GM18909 (cell line): ENCODE results near the gene PDE8A.

Experiments used
- ATAC-seq: cut with Tn5 transposase; IDR thresholded peaks from one replicate; pipeline ENCODE4 v1.9.1; 2021; ENCODE audit warnings: mild to moderate bottlenecking; ENCODE audit not compliant: unreplicated experiment, poor library complexity

PDE8A gene

GRCh38 chr15:85029221-85029620 lies 47.6 kb downstream of the PDE8A start:
- no peak for ATAC-seq

DNA sequence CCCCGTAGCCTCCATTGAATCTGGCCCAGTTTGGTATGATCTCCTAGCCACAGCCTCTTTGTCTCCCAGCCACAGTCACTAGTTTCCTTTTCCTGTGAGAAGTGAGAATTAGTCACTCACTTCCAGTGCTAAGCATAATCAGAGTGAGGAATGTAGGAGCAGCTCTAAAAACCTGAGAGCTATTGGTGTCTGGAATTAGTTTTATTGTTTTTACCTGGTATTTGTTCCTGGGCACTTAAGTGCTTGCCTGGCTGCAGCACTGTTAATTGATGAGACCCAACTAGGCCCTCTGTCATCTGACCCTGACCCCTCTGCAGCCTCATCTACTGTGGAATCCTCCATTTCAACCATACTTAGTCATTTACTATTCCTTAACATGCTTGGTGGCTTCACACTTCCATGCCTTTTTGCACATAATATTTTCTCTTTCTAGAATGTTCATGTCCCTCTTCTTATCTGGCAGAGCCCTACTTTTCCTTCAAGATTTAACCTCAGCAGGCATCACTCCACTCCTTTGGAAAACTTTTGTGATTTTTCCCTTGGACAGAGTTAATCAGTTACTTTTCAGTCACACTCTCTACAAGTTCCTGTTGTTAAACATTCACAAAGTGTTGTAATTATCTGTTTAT lies 48.8 kb downstream of the PDE8A start:
- ATAC-seq: no peak

- ATAC-seq: no peak
These were observed 49.7 kb downstream of the PDE8A start for GRCh38 chr15:85031086-85031943.

DNA sequence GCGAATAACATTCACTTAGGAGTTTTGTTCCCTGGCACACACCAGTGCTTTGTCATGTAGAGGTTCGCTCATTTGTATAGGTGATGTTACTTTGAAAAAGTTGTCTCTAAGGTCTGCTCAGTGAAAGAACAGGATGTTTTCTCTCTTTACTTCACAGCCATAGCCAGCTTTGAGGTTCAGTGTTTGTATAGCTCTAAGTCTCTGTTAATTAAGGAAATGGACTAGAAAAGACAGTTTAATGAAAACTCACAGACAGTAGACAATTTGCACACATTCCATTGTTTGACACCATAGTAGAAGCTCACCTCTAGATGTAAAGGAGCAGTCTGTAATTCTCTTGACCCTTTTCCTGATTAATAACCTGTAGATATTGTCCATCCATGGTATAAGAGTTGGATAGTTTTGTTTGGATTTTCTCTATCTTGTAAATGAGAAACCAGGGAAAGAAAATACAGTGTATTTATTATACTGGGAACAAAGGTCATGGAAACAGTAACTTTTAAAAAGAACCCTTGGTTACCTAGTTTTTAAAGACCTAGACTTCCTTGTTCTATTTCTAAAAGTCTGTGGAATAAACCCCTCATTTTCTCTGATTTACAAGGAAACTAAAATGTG lies 50.4 kb downstream of the PDE8A start:
- no peak for ATAC-seq

DNA sequence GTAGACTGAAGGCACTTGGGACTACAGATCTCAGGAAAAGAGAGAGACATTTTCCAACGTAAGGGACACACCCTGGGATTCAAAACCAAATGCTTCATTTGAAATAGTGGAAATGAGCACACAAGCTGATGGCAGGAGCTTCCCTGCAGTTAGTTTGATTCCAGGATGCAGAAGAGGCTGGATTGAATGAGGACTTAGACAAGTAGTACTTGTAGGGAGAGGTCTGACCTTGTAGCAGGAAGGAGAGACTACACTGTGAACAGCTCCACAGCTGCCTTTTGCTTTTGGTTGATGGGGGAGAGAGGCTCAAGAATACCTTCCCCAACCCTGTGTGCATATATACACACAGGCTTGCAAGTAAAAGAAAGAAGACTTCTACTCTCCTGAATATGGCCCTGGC lies 51.5 kb downstream of the PDE8A start:
- ATAC-seq: no peak

DNA sequence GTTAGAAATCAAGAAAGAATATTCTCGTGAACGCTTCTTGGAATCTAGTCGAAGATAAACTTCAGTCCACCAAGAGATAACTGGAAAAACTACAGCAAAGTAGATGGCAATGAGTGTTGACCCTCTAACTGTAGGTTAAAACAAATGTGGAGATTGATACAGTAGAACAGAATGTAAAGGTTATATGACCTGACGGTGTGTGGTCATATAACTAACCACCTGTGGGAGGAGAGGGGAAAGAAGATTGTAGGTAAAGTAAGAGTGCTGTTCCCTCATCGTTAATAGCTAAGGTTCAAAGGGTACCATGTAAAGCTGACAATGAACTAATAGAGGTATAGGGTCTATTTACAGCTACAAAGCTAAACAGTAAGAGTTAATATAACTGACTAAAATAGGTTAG lies 52.6 kb downstream of the PDE8A start:
- ATAC-seq: no peak

- ATAC-seq: no peak
These were observed 54.3 kb downstream of the PDE8A start for GRCh38 chr15:85035980-85036379.

DNA sequence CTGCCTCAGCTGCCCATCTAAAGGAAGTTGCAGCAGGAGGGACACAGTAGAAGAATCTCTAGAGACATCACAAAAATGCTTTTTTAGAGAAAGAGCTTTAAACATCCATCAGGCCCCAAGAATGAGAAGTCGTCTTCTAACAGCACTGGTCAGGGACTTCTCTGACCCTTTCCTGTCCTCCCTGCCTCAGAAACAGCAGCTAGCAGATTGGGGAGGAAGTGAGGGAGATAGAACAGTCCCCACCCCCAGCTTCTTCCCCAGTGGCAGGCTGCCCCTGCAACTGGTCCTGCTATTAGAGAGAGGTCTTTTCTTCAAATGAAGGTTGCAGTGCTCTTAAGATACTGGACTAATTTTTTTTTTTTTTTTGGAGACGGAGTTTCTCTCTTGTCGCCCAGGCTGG lies 55.1 kb downstream of the PDE8A start:
- ATAC-seq: no peak

DNA sequence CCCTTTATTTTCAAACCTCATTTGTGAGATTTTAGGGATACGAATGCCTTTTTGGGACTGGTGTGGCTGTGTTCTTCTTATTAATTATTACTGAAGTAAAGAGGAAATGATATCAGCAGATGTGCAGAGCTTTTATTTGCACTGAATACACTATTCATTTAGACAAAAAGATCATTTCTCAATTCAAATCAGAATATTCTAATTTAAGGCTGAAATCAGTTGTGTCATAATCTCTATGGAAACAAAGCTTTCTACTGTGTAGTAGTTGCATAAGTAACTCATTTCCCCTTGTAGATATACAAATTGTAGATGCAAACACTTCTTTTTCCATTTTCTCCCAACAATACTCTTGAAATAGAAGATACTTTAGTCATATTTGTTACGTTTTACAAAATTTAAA lies 56.0 kb downstream of the PDE8A start:
- no peak for ATAC-seq

DNA sequence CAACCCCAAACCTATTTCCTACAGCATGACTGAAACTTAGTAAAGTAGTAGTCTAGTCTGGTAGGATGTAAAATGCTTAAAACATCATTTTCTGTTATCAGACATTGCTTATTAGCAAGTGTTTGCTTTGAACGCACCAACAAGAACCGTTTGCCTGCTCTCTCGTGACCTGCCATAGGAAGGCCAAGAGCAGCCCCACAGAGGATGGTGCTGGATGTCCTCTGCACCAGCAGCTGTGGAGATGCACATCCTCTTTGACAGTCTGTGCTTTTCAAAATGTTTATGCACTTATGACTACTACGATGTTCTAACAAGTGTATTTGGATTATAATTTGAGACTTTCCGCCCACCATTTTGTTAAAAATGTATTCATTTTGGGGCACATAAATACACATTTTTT lies 59.6 kb downstream of the PDE8A start:
- no peak for ATAC-seq

DNA sequence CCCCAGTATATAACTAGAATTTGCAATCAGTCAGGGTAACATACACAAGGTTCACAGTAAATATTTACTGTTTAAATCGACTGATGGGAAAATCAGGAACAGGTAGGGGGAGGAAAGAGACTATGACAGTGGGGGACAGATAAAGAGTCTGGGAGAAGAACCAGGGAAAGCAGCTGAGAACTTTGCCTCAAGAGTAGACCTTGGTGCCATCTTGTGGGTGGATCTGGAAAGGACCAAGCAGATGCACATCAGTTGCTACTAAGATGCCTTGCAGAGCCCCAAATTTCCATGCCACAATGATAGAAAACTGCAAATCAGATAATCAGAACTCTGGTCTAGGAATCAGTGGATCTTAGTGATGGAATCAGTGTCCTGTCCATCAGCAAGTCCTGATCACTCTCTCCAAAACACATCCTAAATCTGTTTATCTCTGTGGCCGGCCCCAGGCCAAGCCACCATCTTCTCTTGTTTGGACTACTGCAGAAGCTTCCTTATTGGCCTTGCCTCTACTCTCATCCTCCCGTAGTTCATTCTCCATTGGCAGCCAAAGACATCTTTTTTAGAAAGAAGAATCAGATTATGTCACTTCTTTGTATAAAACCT lies 62.7 kb downstream of the PDE8A start:
- ATAC-seq: no peak

DNA sequence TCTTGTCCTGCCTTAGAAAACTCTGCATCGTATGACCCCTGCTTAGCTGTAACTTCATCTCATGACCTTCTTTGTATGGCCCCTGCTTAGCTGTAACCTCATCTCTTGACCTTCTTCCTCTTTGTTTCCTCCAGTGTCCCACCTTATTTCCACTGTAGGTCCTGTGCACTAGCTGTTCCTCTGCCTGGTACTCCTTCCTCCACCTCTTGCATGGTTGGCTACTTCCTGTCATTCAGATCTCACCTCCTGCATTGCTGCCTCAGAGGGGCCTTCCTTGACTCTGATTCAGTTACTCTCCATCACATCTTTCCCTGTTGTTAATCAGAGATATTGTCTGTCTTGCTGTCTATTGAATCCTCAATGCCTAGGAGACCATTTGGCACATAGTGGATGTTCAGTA lies 63.2 kb downstream of the PDE8A start:
- no peak for ATAC-seq

DNA sequence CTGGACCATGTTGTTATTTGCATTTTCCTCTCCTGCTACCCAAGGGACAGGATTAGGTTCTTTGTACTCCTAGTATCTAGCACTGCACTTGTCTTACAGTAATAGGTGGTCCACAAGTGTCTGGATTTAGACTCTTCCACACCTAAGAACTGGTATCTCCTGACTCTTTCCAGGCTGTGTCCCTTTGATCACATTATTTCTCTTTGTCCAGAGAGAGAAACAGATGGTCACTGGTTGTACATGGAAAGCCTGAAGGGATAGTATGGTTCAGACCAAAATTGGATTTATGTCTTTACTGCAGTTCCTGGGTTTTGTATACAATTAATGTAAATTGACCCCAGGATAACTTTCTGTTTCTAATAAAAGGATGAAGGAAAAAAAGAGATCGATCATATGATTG lies 64.0 kb downstream of the PDE8A start:
- ATAC-seq: no peak

- ATAC-seq: no peak
These were observed 65.8 kb downstream of the PDE8A start for GRCh38 chr15:85047271-85047948.

DNA sequence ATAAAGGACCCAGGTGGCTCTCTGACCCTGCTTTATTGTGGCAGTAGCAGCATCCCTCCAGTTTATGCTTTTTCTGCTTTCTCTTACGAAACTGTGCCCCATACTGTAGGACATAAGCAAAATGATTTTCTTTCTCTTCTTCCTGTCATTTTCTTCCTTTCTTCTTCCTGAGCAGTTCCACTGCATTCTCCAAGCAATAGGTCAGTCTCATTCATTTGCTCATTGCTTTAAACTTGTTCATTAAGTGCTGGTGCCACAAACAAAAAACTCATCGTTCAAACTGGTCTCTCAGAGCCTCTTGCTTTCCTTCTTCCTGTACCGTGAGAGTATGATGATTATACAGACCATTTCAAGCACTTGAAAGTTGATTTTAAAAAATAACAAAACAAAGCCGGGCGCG lies 66.8 kb downstream of the PDE8A start:
- no peak for ATAC-seq

DNA sequence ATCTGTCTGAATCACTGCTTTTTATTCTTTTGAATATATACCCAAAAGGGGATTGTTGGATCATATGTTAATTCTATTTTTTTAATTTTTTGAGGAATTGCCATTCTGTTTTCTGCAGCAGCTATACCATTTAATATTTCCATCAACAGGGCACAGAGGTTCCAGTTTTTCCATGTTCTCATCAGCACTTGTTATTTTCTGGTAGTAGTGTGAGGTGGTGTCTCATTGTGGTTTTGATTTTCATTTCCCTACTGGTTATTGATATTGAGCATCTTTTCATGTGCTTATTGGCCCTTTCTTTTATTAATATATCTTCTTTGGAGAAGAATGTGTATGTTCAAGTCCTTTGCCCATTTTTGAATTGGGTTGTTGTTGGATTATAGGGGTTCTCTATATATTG lies 68.1 kb downstream of the PDE8A start:
- no peak for ATAC-seq

GRCh38 chr15:85059734-85060133 lies 78.1 kb downstream of the PDE8A start:
- ATAC-seq: no peak

DNA sequence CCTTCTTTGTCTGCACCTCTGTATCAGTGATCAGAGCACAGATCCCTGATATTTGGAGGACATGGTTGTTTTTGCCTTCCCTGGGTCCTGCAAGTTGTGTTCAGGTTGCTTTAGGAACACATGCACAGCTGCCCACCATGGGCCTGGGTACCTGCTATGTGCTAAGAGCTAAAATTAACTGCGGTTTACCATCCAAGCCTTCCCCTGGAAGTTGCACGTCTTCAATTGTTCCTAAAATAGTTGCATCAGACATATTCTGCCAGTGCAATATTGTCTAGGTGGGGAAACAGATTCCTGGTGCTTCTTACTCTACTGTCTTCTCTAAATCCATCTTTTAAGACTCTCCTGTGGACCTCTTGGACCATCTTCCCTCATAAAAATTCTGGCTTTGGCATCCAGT lies 80.9 kb downstream of the PDE8A start:
- ATAC-seq: no peak

- no peak for ATAC-seq
These were observed 81.4 kb downstream of the PDE8A start for GRCh38 chr15:85063088-85063487.

GRCh38 chr15:85063522-85064079 lies 81.9 kb downstream of the PDE8A start:
- no peak for ATAC-seq
